HG02943 (cell line): ENCODE results near the gene CENPU.
"Not testable (repeated sequence)": the region's sequence is repeated elsewhere in the genome, so short reads cannot be mapped to it uniquely, and the experiment has no call there.

Experiments
- ATAC-seq: cut with Tn5 transposase; IDR thresholded peaks from one replicate; pipeline ENCODE4 v1.9.1; 2021; ENCODE audit warnings: mild to moderate bottlenecking, low read depth, moderate library complexity; ENCODE audit not compliant: unreplicated experiment

Gene CENPU

GRCh38 chr4:184752496-184753275 is 18.8 kb upstream of the CENPU start:
- ATAC-seq, result no peak

GRCh38 chr4:184751585-184751956 is 17.7 kb upstream of the CENPU start:
- no peak for ATAC-seq

- ATAC-seq, result no peak
Observed at GRCh38 chr4:184750926-184751584, 17.2 kb upstream of the CENPU start.

- ATAC-seq, result no peak
Observed at GRCh38 chr4:184748251-184748652, 14.4 kb upstream of the CENPU start.

- no peak for ATAC-seq
Observed at GRCh38 chr4:184747034-184747830, 13.3 kb upstream of the CENPU start.

GRCh38 chr4:184745831-184746795 is 12.2 kb upstream of the CENPU start:
- no peak for ATAC-seq

- no peak for ATAC-seq
Observed at GRCh38 chr4:184744236-184744635, 10.3 kb upstream of the CENPU start.

- ATAC-seq, result no peak
Observed at GRCh38 chr4:184743650-184744049, 9.8 kb upstream of the CENPU start.

GRCh38 chr4:184741651-184742050 is 7.8 kb upstream of the CENPU start:
- ATAC-seq, result not testable (repeated sequence)

- no peak for ATAC-seq
Observed at GRCh38 chr4:184740980-184741391, 7.1 kb upstream of the CENPU start.

- not testable (repeated sequence) for ATAC-seq
Observed at GRCh38 chr4:184739575-184739974, 5.7 kb upstream of the CENPU start.

- ATAC-seq, result no peak
Observed at GRCh38 chr4:184734758-184735157, 862 bp upstream of the CENPU start.

- ATAC-seq, result no peak
Observed at GRCh38 chr4:184732126-184732525, 1.8 kb downstream of the CENPU start.

- no peak for ATAC-seq
Observed at GRCh38 chr4:184731056-184731455, 2.8 kb downstream of the CENPU start.

- no peak for ATAC-seq
Observed at GRCh38 chr4:184729946-184730345, 4.0 kb downstream of the CENPU start.

- ATAC-seq, result no peak
Observed at GRCh38 chr4:184728858-184729257, 5.0 kb downstream of the CENPU start.

GRCh38 chr4:184727430-184727829 is 6.5 kb downstream of the CENPU start:
- ATAC-seq, result no peak

GRCh38 chr4:184722798-184723197 is 11.1 kb downstream of the CENPU start:
- no peak for ATAC-seq

GRCh38 chr4:184721254-184721653 is 12.6 kb downstream of the CENPU start:
- no peak for ATAC-seq

- no peak for ATAC-seq
Observed at GRCh38 chr4:184719407-184719806, 14.5 kb downstream of the CENPU start.
